HG03095 (cell line): Measurements from ENCODE around the gene GALNTL6.

Experiments
- ATAC-seq: cut with Tn5 transposase; IDR thresholded peaks from one replicate; pipeline ENCODE4 v1.9.1; 2021; ENCODE audit warnings: moderate library complexity; ENCODE audit not compliant: unreplicated experiment

The GALNTL6 gene

GRCh38 chr4:172173206-172173605 is 360.0 kb downstream of the GALNTL6 start:
- ATAC-seq: no peak

DNA sequence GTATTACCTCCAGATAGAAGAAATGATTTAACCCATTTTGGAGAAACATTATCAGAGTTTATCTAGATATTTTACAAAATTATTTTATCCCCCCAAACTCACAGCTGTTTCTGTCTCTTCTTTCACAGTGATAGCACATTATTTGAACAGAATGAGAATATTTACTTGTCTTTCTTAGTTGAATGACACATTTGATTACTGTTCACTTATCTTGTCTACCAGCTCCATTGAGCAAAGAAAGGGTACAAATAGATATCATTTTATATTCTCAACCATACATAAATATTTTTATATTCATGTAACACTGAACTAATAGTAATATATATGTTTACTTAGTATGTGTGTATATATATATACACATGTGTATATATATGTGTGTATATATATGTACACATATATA is 364.2 kb downstream of the GALNTL6 start:
- no peak for ATAC-seq

DNA sequence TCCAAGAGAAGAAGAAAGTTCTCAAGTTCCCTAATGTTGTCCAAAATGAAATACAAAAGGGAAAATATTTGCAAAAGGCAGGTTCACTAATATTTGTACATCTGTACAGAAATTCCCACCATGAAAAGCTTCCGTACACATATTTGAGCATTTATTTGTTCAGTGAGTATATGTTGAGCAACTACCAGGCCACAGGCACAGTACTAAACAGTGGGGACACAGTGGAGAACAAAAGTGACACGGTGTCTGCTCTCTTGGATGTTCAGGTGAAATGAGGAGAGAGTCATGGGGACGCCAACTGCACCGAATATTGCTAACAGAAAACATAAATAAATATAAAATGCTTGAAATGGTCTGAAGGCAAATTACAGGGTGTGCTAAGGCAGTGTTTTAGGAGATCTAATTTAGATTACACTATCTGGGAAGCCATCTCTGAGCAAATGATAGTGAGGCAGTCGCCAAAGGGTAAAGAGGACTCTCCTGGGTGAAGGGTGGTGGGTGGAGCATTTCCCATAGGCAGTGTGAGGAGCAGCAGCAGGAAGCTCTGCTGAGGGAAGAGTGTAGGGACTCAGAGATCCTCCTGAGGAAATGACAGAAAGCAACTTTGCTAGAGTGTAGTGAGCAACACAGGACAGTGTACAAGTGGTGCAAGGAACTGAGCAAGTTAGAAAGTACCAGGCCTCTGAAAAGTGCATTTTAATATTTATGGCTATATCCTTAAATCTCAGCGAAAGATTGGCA is 375.2 kb downstream of the GALNTL6 start:
- ATAC-seq: no peak

GRCh38 chr4:172202480-172203076 is 389.4 kb downstream of the GALNTL6 start:
- no peak for ATAC-seq

- ATAC-seq: no peak
Measured at GRCh38 chr4:172207258-172207657, 394.1 kb downstream of the GALNTL6 start.

GRCh38 chr4:172207886-172208285 is 394.7 kb downstream of the GALNTL6 start:
- no peak for ATAC-seq

DNA sequence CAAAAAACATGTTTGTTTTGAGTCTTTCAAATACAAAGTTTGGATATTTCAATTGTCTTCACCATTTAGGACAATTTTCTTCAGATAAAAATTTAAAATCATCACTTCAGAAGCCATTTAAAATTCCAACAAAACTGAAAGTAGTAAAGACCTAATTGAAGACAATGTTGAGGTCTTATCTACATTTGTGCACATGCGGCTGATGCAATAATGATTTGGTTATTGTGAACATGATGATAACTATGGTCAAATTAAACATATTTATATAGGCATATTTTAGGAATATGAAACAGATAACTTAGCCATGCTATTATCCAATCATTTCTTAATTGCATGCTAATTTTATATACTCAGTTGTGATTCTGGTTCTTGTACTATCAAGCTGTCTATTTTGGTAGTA is 407.5 kb downstream of the GALNTL6 start:
- ATAC-seq: no peak

DNA sequence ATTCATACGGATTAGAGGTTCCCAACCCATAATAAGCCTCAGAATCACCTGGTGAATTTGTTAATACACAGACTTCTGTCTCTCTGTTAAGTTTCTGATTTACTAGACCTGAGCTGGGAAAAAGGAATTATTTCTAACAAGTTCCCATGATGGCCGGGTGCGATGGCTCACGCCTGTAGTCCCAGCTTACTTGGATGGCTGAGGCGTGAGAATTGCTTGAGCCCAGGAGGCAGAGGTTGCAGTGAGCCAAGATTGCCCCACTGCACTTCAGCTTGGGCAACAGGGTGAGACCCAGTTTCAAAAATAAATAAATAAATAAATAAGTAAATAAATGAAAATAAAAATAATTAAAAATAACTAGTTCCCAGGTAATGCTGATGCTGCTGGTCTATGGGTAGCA is 412.3 kb downstream of the GALNTL6 start:
- ATAC-seq: no peak

GRCh38 chr4:172232966-172233365 is 419.8 kb downstream of the GALNTL6 start:
- no peak for ATAC-seq

DNA sequence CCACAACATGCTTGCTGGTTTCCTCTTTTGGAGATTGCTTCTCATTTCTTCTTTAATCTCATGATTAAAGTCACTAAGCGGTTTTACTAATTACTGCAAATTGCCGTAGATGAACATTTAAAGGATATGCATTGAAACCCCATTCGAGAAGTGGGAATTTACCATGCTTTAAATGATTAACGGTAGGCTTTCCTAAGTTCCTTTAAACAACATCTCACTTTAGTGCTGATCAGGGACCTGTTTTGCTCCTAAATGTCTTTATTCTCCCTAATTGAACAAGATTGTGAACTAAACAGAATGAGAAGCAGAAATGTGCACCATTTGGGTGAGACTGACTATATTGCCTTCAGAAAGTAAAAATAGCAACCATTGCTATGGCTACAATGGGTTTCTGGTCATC is 430.3 kb downstream of the GALNTL6 start:
- ATAC-seq: no peak

DNA sequence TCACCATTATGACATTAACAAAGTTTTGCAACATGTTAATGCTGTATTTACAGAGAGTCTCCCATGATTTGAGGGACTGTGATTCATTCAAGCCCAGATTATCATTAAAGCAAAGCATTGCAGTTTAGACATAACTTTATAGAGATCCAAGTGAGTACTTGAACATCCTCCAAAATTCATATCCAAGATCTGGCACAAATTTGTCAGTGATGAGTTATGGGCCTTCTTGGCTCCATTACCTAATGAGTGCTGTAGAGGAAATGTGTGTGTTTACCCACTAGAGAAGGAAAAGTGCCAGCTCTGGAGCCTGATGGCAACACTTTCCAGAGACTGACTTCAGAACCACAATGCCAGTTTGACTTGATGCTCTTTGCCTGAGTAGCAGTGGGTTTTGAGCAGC is 432.3 kb downstream of the GALNTL6 start:
- ATAC-seq: no peak

DNA sequence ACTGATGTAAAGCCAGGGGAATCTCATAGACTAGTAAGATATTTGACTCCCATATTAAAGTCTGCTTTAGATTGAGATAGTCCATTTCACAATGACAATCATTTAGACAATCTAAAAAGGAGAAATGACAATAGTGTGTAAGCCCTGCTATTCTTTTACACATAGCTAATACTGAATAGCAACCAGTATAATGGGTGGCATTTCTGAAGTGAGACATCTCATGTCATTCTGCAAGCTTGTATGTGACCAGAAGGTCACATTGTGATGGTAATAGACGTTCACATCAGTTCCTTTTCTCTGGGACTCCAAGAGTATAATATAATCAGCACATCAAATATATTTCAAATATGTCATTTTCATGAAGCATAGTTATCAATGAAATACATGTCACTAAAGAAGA is 440.2 kb downstream of the GALNTL6 start:
- no peak for ATAC-seq

DNA sequence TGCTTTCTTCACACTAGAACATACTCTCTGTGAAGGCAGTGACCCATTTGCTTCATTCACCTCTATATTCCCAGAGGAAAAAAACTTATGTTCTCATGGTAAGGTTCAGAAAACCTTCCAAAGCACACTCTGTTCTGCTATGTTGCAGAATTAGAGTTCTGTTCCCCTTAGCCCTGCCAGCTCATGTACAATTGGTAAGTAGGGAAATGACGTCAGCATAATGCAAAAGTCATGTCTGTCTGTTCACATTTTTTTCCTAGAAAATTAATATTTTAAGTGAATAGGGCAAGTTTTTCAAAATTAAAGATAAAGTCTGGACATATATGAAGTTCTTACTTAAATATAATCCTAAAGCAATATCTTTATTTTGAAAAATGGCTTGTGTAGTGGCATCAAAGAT is 443.6 kb downstream of the GALNTL6 start:
- no peak for ATAC-seq

GRCh38 chr4:172270397-172270796 is 457.2 kb downstream of the GALNTL6 start:
- ATAC-seq: no peak

DNA sequence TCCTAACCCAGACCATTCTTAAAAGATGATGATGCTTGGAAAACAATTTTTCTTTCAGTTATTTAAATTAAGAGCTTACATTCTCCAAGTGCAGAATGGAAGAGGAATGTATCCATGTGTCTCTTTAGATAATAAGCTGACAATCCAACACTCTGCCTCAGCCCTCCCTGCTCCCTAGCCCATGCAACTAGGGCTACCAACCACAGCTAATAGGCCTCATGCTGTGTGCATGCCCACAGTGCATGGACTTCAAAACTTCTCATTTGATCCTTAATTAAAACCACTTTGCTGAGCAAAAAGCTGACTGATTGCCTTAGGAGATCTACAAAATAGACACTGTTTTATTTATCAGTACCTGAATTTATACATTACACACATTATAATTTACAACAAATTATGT is 473.9 kb downstream of the GALNTL6 start:
- no peak for ATAC-seq

DNA sequence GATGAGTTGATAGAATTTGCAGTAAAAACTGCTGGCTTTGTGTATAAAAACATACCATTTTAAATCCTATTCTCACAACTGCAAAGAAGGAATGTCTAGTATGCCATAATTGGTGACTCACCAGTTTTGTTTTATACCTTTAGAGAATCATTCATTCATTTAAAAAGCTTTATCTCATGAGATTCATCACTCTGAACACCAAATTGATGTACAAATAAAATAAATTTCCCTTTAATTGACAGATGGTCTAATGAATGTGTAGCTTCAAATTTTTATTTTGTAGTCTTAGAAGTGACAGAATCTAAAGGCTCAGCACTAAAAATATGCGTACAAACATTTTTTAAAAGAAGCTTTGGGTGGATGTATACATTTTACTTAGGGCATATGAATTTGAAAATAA is 492.5 kb downstream of the GALNTL6 start:
- no peak for ATAC-seq

GRCh38 chr4:172308078-172308477 is 494.9 kb downstream of the GALNTL6 start:
- ATAC-seq: no peak

DNA sequence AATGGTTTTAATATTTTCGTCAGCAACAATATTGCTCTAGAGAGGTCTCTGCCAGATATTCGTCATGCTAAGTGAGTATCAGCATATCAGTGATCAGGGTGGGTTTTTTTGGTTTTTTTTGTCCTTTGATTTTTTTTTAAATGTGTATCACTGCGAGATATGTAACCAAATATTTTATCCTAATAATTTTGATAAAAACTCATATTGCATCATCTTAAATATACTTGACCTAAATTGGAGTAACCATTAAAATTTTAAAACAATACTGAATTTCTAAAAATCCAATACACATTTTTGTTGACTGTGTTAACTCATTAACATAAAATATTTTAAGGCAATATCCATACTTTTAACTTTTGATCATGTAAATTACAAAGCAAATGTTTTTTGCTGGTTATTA is 498.5 kb downstream of the GALNTL6 start:
- no peak for ATAC-seq

DNA sequence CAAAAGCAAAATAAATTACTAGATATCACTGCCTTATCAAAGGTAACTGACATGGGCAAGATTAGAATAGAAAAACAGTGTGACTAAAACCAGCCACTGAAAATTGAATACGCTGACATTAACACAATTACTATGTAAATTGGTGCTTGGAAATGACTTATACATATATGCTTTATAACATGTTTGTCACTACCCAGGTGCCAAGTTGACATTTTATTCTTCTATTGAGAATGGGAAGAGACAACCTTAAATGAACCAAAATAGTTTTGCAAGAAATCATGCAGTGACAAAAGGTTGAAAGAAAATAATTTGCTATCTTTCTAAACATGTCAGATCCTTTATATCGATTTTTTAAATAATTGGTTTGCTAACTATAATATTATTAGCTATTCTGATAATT is 510.1 kb downstream of the GALNTL6 start:
- no peak for ATAC-seq

DNA sequence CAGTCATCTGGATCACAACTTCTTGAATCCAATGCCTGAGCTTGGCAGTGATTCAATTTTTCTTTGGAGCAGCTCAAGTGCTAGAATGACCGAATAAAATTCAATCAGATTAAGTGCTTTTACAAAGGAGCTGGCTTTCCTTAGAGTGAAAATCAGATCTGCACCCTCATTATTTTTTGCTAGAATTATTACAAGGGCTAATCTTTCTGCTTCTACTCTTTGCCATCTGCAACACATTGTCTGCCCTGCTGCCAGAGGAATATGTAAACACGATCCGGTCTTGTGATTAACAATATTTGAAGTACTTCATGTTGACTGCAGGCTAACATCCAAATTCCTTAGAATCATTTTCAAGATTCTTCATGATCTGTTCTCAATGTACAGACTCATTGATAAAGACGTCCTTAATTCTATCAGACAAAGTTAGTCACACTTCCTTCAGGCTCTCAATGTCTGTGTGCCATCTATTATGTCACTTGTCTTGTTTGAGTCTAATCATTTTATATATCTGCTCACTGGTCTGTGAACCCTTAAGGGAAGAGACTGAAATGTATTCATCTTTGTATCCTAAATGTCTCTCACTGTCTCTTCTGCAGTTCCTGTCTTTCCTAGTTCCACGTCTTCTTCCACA is 531.2 kb downstream of the GALNTL6 start:
- ATAC-seq: no peak

DNA sequence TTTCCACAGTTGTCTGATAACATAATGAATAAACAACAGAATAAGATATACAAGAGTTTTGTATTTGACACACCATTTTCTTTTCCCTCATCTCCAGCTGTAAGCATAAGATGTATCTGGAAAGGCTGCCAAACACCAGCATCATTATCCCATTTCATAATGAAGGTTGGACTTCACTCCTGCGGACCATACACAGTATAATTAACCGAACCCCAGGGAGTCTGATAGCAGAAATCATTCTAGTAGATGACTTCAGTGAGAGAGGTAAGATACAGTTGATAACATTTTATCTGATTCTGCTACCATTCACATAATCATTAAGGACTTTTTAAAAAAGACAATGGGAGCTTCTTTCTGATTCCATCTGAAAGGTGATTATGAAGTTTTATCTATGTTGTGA is 535.2 kb downstream of the GALNTL6 start:
- no peak for ATAC-seq

- no peak for ATAC-seq
Measured at GRCh38 chr4:172352356-172352755, 539.2 kb downstream of the GALNTL6 start.
